Brain microvascular endothelial cell (primary cell): Measurements from ENCODE around the gene SRBD1.
A peak's percentile ranks its signal among the peaks of the same experiment; 100 is the strongest.

Experiments used
- DNase-seq: peaks from one replicate; pipeline ENCODE4 v3.0.0-alpha.2; 2020
- H3K27ac ChIP-seq: fragments of 250-450 bp; sonication (Bioruptor Pico); 2 replicates; pipeline ENCODE4 v1.5.1; 2020; ENCODE audit warnings: mild to moderate bottlenecking, moderate library complexity
- H3K27me3 ChIP-seq: fragments of 250-450 bp; sonication (Bioruptor Pico); replicated peaks from 2 replicates; pipeline ENCODE4 v1.5.1; 2020; ENCODE audit warnings: mild to moderate bottlenecking
- H3K36me3 ChIP-seq: fragments of 250-450 bp; sonication (Bioruptor Pico); replicated peaks from 2 replicates; pipeline ENCODE4 v1.5.1; 2020; ENCODE audit warnings: mild to moderate bottlenecking
- H3K4me3 ChIP-seq: 2 replicates; pipeline ENCODE4 v1.5.1; 2011; ENCODE audit warnings: low read depth, mild to moderate bottlenecking, control low read depth, low read length, moderate library complexity
- in situ Hi-C: cut with HindIII; loops from 2 replicates; pipeline ENCODE4 v1.10.0; 2017; ENCODE audit warnings: low sequenced_read_pairs, low pct_ligation_motif_present
- TF ChIP-seq, protein P1 (sequence below): IDR thresholded peaks from 2 replicates; pipeline ENCODE4 v1.5.1; 2011; ENCODE audit warnings: low read depth, mild to moderate bottlenecking, moderate library complexity, low read length, control low read depth, inconsistent platforms; ENCODE audit errors: missing control alignments

The SRBD1 gene, protein sequence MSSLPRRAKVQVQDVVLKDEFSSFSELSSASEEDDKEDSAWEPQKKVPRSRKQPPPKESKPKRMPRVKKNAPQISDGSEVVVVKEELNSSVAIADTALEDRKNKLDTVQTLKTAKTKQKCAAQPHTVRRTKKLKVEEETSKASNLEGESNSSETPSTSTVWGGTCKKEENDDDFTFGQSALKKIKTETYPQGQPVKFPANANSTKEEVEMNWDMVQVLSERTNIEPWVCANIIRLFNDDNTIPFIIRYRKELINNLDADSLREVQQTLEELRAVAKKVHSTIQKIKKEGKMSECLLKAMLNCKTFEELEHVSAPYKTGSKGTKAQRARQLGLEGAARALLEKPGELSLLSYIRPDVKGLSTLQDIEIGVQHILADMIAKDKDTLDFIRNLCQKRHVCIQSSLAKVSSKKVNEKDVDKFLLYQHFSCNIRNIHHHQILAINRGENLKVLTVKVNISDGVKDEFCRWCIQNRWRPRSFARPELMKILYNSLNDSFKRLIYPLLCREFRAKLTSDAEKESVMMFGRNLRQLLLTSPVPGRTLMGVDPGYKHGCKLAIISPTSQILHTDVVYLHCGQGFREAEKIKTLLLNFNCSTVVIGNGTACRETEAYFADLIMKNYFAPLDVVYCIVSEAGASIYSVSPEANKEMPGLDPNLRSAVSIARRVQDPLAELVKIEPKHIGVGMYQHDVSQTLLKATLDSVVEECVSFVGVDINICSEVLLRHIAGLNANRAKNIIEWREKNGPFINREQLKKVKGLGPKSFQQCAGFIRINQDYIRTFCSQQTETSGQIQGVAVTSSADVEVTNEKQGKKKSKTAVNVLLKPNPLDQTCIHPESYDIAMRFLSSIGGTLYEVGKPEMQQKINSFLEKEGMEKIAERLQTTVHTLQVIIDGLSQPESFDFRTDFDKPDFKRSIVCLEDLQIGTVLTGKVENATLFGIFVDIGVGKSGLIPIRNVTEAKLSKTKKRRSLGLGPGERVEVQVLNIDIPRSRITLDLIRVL

DNA sequence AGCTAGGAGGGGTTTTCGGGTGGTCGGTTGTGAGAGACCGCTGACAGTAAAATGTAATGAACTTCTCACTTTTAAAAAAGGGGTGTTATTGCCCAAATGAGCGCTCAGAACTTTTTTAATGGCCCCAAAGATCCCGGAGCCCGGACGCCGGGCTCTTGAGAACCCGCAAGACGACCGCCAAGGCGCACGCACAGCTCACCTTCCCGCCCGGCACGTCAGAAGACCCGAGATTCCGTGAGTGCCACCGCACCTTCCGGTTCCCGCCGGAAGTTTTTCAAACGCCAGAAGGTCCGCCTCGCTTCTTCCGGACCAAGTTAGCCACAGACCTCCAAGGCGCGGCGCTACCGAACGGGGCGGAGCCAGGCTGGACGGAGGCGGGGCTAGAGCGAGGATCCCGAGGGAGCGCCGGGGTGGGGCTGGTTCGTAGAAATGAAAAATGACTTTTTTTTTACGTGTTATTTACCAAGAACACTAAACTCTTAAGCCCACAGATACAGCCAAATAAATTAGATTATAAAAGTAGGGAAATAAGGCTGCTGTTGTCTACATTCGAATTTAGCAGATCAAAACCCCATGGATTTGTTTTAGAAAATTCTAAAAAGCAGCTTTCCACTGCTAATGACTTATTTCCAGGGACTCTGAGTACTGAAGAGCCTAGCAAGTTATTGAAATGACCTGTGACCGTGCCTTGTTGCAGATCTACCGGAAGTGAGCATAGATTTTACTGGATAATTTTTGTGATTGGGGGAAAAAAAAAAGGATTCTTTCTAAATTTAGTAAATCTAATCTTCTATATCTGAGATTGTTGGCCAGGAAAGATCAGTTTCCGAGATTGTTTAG is at the start of gene SRBD1:
TSS of gene SRBD1 (minus strand) at position 248 of the 840 bp plus-strand sequence. CDS start 5,826 bp downstream, outside the sequence.
- peak; percentile 92 for DNase-seq
- in situ Hi-C loops = no loop called here
- Histone ChIP-seq H3K4me3 (peak within 1 kb of the TSS; percentile 85), H3K36me3 (no peaks in the 10 kb centered on the region), H3K27ac (peak within 1 kb of the TSS; percentile 88), H3K27me3 (no peaks in the 10 kb centered on the region)
- TF ChIP-seq, protein P1, sequence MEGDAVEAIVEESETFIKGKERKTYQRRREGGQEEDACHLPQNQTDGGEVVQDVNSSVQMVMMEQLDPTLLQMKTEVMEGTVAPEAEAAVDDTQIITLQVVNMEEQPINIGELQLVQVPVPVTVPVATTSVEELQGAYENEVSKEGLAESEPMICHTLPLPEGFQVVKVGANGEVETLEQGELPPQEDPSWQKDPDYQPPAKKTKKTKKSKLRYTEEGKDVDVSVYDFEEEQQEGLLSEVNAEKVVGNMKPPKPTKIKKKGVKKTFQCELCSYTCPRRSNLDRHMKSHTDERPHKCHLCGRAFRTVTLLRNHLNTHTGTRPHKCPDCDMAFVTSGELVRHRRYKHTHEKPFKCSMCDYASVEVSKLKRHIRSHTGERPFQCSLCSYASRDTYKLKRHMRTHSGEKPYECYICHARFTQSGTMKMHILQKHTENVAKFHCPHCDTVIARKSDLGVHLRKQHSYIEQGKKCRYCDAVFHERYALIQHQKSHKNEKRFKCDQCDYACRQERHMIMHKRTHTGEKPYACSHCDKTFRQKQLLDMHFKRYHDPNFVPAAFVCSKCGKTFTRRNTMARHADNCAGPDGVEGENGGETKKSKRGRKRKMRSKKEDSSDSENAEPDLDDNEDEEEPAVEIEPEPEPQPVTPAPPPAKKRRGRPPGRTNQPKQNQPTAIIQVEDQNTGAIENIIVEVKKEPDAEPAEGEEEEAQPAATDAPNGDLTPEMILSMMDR = no peak

DNA sequence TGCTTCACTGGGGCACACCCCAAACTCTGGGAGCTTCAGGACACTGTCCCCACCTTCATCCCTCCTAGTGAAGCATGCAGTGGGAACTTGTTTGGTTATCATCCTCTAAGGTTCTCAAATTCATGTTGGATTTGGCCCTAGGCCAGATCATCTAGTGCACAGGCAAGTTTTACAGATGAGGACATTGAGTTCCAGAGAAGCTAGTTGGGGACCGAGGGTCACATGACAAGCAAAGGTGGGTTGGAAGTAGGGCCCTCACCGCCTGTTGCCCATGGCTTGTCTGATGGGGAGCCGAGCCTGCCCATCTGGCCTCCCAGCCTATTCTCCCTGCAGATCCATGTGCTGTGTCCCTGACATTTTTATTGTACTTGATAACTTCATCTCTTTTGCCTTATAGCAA is 43.2 kb upstream of the SRBD1 start:
- no peak for DNase-seq
- no peaks in the 10 kb centered on the region for H3K36me3 ChIP-seq
- no peaks in the 10 kb centered on the region for H3K27me3 ChIP-seq
- TF ChIP-seq, protein P1 = no peak
- no peak overlapping the region for H3K4me3 ChIP-seq
- in situ Hi-C loops = no loop called here
- no peak overlapping the region for H3K27ac ChIP-seq

DNA sequence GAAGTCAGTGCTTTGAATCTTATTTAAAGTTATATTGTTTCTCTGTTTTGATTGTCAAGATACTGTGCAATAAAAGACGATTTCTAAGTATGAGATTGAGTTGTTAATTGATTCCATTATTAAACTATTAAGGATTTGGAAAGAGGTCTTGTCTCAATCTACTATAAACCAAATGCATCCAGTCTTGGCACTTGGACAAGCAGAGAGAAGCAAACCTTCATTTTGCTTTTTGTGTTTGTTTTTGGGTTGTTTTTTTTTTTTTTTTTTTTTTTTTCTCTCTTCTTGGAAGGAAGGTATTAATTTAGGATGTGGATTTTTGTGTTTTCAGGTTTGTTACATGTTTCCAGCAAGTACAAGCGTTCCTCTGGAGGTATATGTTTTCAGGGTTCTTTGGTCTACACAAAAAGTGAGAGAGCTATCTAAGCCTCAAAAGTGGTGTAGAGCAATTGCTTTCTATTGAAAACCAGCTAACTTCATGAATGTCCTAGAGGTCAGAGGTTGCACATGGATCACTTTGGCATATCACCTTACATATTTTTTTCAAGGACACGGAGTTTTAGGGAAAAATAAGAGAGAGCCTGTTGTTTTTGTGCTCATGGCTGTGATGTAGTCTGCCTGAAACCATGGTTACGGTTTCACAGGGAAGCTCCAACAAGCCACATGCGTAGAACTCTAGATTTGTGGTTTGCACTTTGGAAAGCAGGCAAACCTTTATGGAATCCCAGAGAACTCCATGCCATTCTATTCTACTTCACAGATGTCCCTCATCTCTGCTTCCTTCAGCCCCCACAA is 42.3 kb upstream of the SRBD1 start:
- no peak for DNase-seq
- no peak overlapping the region for H3K4me3 ChIP-seq
- no peaks in the 10 kb centered on the region for H3K36me3 ChIP-seq
- no peak overlapping the region for H3K27ac ChIP-seq
- TF ChIP-seq, protein P1 = no peak
- in situ Hi-C loops = no loop called here
- H3K27me3 ChIP-seq = no peaks in the 10 kb centered on the region

DNA sequence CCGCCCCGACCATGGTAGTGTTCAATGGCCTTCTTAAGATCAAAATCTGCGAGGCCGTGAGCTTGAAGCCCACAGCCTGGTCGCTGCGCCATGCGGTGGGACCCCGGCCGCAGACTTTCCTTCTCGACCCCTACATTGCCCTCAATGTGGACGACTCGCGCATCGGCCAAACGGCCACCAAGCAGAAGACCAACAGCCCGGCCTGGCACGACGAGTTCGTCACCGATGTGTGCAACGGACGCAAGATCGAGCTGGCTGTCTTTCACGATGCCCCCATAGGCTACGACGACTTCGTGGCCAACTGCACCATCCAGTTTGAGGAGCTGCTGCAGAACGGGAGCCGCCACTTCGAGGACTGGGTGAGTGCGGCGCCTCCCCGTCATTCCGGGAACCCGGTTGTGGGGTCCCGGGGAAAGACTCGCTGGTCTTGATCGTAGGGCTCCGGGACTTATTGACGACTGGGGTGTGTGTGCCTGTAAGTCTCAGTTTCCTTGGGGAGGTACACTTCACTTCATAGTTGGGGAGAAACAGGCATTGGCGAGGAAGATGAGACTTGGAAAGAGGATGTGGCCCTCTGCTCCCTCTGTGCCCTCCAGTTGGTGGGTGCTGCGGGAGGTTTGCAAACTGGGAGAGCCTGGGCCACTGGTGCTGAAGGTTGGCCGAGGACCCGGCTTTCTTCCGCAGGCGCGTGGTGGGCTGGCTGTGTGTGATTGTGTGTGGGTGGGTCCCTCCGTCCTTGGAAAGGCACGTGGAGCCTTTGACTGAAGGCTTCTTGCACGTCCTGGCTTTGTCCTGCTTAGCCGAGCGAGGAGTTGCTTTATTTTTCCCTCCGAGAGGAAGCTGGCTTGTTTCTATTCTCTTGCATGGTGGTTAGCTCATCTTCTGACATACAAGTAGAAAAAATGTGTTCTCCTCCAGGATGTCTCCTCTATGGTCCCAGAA is 41.3 kb upstream of the SRBD1 start:
- TF ChIP-seq, protein P1 = no peak
- no peaks in the 10 kb centered on the region for H3K27me3 ChIP-seq
- DNase-seq = peak; percentile 35
- peak overlapping the region; percentile 78 for H3K4me3 ChIP-seq
- H3K36me3 ChIP-seq = no peaks in the 10 kb centered on the region
- in situ Hi-C loops = no loop called here
- no peak overlapping the region for H3K27ac ChIP-seq
